Lower leg skin (tissue), 3 donors: Measurements from ENCODE around the gene COG2.

Source experiments
- POLR2A ChIP-seq, 2 donors: fragments of 450-650 bp; IDR thresholded peaks; one replicate each; pipeline ENCODE4 v1.6.1; 2016 to 2017; ENCODE audit warnings: antibody characterized with exemption in 2 of 2, mild to moderate bottlenecking in 1 of 2, moderate library complexity in 1 of 2
- TF ChIP-seq, protein P1 (sequence below), 3 donors: fragments of 450-650 bp; IDR thresholded peaks; one replicate each; pipeline ENCODE4 v1.5.1; 2016; ENCODE audit warnings: antibody characterized with exemption in 3 of 3, mild to moderate bottlenecking in 3 of 3, moderate library complexity in 2 of 3

DNA sequence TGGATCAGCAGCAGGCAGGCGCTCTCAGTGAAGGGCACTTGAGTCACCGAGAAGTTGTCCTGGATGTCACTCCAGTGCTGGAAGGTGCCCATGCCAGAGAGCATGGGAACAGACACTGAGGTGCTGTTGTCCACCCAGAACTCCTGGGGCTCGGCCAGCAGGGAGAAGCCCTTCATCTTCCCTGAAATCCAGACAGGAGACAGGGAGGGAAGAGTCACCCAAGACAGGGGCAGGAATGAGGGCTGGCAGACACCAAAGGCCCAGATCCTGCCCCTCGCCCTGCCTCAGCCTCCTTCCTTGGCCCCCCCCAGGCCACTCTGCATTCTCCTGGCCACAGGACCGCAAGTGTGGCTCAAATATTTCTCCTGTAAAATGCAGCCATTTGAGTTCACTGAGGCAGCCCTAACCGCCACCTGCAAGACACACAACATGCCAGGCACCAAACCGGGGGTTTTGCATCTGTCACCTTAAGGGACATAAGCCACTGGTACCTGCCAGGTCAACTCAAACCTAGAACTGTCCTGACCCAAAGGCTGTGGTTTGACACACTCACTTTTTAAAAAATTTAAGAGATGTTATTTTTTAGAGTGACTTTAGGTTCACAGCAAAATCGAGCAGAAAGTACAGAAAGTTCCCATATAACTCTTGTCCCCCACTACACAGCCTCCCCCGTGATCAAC is 63.9 kb downstream of the COG2 start:
- TF ChIP-seq POLR2A (IDR thresholded peaks at IDR 0.05) = no peak
- TF ChIP-seq, protein P1, sequence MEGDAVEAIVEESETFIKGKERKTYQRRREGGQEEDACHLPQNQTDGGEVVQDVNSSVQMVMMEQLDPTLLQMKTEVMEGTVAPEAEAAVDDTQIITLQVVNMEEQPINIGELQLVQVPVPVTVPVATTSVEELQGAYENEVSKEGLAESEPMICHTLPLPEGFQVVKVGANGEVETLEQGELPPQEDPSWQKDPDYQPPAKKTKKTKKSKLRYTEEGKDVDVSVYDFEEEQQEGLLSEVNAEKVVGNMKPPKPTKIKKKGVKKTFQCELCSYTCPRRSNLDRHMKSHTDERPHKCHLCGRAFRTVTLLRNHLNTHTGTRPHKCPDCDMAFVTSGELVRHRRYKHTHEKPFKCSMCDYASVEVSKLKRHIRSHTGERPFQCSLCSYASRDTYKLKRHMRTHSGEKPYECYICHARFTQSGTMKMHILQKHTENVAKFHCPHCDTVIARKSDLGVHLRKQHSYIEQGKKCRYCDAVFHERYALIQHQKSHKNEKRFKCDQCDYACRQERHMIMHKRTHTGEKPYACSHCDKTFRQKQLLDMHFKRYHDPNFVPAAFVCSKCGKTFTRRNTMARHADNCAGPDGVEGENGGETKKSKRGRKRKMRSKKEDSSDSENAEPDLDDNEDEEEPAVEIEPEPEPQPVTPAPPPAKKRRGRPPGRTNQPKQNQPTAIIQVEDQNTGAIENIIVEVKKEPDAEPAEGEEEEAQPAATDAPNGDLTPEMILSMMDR (IDR thresholded peaks at IDR 0.05) = no peak
